K562 (cell line): Measurements from ENCODE around the gene SHISA8. TPM values are rescaled to one million over a fixed set of nuclear protein-coding genes. Genes with fewer than 3 reads are reported as not detected.
A peak's percentile ranks its signal among the peaks of the same experiment; 100 is the strongest.

Experiments
- CBX3 ChIP-seq, 2 experiments: IDR thresholded peaks; 1 replicate in 1 of 2; 2 replicates in 1 of 2; pipeline ENCODE4 v1.6.1; 2012; ENCODE audit warnings: inconsistent platforms in 2 of 2, low read length in 2 of 2, borderline replicate concordance in 1 of 2, control low read depth in 1 of 2
- CXXC5 ChIP-seq: fragments of 250-450 bp; sonication (Bioruptor Pico); IDR thresholded peaks from 2 replicates; pipeline ENCODE4 v1.8.0; 2022; ENCODE audit warnings: inconsistent platforms, mild to moderate bottlenecking, moderate library complexity
- EGR1 ChIP-seq: fragments of 450-650 bp; conservative IDR thresholded peaks from 2 replicates; pipeline ENCODE4 v1.6.1; 2017; ENCODE audit warnings: mild to moderate bottlenecking
- HDAC3 ChIP-seq: fragments of 450-650 bp; IDR thresholded peaks from 2 replicates; pipeline ENCODE4 v1.6.1; 2018; ENCODE audit warnings: borderline replicate concordance, mild to moderate bottlenecking, moderate library complexity; ENCODE audit not compliant: partially characterized antibody
- POLR2G ChIP-seq: fragments of 200-400 bp; formaldehyde crosslinking; IDR thresholded peaks from 2 replicates; pipeline ENCODE4 v1.6.1; 2017; ENCODE audit warnings: low read depth, mild to moderate bottlenecking, antibody characterized with exemption, low read length, moderate library complexity
- RBFOX2 ChIP-seq: fragments of 200-400 bp; formaldehyde crosslinking; IDR thresholded peaks from 2 replicates; pipeline ENCODE4 v1.6.1; 2017; ENCODE audit warnings: low read depth, mild to moderate bottlenecking, low read length, moderate library complexity
- SRF ChIP-seq, 2 experiments: fragments of 250-450, 450-650 bp in 1 of 2; sonication (Bioruptor Pico) in 1 of 2; sonication (generic) in 1 of 2; formaldehyde crosslinking; IDR thresholded peaks; 2 replicates each; pipeline versions ENCODE4 v1.5.0 to v1.5.1; 2020 to 2022; ENCODE audit warnings: mild to moderate bottlenecking in 1 of 2, missing genetic modification reagents in 1 of 2
- polyA plus RNA-seq, 8 experiments: library from polyadenylated mRNA; depleted of rRNA in 4 of 8; stranded (reverse) in 5 of 8; unstranded in 3 of 8; fragments of >200 nt; fragmentation: Nextera tagmentation in 2 of 8; fragmentation: Illumina TruSeq in 1 of 8; extraction: Ambion mirVana in 2 of 8; extraction: Trizol in 1 of 8; gene quantifications; 2 replicates each; pipeline versions ENCODE4 v1.2.1 to v1.2.3, GENCODE V29; 2011 to 2014; ENCODE audit warnings: inconsistent platforms in 1 of 8, missing spikeins in 1 of 8
- total RNA-seq, 7 experiments: library from RNA; depleted of rRNA in 6 of 7; stranded (reverse); fragments of >200 nt in 6 of 7; fragmentation: Illumina TruSeq in 2 of 7; extraction: Trizol in 2 of 7; gene quantifications; 2 replicates each; pipeline versions ENCODE4 v1.2.1 to v1.2.3, GENCODE V29; 2011 to 2021; ENCODE audit warnings: low replicate concordance in 1 of 7
- TF ChIP-seq, protein P1 (sequence below): sonication (generic); formaldehyde crosslinking; IDR thresholded peaks from 2 replicates; pipeline ENCODE4 v1.8.0; 2023; ENCODE audit warnings: missing genetic modification reagents, mild to moderate bottlenecking, borderline replicate concordance
- TF ChIP-seq, protein P2 (sequence below): fragments of 450-650 bp; IDR thresholded peaks from 2 replicates; pipeline ENCODE4 v1.6.1; 2016
- TF ChIP-seq, protein P3 (sequence below), 2 experiments: fragments of 450-650 bp in 1 of 2; sonication (generic) in 1 of 2; formaldehyde crosslinking in 1 of 2; IDR thresholded peaks; 2 replicates each; pipeline versions ENCODE4 v1.7.1 to v1.9.0; 2016 to 2022; ENCODE audit warnings: inconsistent platforms in 1 of 2, mild to moderate bottlenecking in 1 of 2, missing genetic modification reagents in 1 of 2

The SHISA8 gene
- total and polyA plus RNA-seq, 9 of the 15 experiments (the other 6 are each of a cell fraction or from before 2014, with no cell fraction given) = 0.07 to 3.3 (median 1.1) TPM; not detected in 4

DNA sequence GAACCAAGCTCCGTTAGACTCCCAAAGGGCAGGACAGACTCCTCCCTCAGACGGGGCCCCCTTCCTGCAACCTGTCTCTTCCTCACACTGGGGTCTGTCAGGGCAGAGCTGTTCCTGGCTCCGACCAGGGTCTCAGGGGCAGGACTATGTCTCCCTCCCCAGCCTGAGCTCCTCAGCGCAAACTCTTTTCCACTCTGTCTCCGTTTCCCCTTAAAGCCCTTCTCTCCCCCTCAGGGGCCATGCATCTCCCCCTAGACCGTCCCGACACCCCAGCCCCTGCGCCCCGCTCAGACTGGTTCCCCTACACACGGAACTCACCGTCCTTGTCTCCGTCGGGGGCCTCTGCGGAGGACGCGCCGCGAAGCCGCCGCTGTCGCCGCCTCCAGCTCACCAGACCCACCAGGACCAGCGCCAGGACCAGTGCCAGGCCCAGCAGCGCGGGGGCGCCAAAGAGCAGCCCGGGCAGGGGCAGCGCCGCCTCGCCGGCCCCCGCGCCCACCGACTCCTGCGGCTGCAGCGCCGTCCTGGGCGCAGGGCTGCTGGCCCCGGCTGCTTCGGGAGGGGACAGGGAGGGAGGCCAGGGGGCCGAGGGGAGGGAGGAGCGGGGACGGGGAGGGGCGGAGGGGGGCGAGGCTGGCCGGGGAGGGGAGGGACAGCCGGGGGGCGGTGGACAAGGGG is 11.0 kb upstream of the SHISA8 start (continued):
- TF ChIP-seq, protein P1, sequence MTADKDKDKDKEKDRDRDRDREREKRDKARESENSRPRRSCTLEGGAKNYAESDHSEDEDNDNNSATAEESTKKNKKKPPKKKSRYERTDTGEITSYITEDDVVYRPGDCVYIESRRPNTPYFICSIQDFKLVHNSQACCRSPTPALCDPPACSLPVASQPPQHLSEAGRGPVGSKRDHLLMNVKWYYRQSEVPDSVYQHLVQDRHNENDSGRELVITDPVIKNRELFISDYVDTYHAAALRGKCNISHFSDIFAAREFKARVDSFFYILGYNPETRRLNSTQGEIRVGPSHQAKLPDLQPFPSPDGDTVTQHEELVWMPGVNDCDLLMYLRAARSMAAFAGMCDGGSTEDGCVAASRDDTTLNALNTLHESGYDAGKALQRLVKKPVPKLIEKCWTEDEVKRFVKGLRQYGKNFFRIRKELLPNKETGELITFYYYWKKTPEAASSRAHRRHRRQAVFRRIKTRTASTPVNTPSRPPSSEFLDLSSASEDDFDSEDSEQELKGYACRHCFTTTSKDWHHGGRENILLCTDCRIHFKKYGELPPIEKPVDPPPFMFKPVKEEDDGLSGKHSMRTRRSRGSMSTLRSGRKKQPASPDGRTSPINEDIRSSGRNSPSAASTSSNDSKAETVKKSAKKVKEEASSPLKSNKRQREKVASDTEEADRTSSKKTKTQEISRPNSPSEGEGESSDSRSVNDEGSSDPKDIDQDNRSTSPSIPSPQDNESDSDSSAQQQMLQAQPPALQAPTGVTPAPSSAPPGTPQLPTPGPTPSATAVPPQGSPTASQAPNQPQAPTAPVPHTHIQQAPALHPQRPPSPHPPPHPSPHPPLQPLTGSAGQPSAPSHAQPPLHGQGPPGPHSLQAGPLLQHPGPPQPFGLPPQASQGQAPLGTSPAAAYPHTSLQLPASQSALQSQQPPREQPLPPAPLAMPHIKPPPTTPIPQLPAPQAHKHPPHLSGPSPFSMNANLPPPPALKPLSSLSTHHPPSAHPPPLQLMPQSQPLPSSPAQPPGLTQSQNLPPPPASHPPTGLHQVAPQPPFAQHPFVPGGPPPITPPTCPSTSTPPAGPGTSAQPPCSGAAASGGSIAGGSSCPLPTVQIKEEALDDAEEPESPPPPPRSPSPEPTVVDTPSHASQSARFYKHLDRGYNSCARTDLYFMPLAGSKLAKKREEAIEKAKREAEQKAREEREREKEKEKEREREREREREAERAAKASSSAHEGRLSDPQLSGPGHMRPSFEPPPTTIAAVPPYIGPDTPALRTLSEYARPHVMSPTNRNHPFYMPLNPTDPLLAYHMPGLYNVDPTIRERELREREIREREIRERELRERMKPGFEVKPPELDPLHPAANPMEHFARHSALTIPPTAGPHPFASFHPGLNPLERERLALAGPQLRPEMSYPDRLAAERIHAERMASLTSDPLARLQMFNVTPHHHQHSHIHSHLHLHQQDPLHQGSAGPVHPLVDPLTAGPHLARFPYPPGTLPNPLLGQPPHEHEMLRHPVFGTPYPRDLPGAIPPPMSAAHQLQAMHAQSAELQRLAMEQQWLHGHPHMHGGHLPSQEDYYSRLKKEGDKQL (CRISPR knock-in tag) = no peak
- TF ChIP-seq SRF (CRISPR knock-in tag; IDR thresholded peaks at IDR 0.05) = no peak
- TF ChIP-seq RBFOX2 = 0 out of 2 replicates have a peak, but pooled peaks have one; percentile 29
- no peak for TF ChIP-seq CBX3 (IDR thresholded peaks at IDR 0.05; ENCODE audit: borderline replicate concordance in 1 of 2, low read length in 2 of 2)
- 0 out of 2 replicates have a peak, but pooled peaks have one; percentile 29 for TF ChIP-seq CXXC5 (CRISPR knock-in tag)
- no peak for TF ChIP-seq HDAC3
- 0 out of 2 replicates have a peak, but pooled peaks have one; percentile 12 for TF ChIP-seq EGR1
- TF ChIP-seq POLR2G = peak; percentile 74
- TF ChIP-seq, protein P2, sequence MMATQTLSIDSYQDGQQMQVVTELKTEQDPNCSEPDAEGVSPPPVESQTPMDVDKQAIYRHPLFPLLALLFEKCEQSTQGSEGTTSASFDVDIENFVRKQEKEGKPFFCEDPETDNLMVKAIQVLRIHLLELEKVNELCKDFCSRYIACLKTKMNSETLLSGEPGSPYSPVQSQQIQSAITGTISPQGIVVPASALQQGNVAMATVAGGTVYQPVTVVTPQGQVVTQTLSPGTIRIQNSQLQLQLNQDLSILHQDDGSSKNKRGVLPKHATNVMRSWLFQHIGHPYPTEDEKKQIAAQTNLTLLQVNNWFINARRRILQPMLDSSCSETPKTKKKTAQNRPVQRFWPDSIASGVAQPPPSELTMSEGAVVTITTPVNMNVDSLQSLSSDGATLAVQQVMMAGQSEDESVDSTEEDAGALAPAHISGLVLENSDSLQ = no peak
- TF ChIP-seq, protein P3, sequence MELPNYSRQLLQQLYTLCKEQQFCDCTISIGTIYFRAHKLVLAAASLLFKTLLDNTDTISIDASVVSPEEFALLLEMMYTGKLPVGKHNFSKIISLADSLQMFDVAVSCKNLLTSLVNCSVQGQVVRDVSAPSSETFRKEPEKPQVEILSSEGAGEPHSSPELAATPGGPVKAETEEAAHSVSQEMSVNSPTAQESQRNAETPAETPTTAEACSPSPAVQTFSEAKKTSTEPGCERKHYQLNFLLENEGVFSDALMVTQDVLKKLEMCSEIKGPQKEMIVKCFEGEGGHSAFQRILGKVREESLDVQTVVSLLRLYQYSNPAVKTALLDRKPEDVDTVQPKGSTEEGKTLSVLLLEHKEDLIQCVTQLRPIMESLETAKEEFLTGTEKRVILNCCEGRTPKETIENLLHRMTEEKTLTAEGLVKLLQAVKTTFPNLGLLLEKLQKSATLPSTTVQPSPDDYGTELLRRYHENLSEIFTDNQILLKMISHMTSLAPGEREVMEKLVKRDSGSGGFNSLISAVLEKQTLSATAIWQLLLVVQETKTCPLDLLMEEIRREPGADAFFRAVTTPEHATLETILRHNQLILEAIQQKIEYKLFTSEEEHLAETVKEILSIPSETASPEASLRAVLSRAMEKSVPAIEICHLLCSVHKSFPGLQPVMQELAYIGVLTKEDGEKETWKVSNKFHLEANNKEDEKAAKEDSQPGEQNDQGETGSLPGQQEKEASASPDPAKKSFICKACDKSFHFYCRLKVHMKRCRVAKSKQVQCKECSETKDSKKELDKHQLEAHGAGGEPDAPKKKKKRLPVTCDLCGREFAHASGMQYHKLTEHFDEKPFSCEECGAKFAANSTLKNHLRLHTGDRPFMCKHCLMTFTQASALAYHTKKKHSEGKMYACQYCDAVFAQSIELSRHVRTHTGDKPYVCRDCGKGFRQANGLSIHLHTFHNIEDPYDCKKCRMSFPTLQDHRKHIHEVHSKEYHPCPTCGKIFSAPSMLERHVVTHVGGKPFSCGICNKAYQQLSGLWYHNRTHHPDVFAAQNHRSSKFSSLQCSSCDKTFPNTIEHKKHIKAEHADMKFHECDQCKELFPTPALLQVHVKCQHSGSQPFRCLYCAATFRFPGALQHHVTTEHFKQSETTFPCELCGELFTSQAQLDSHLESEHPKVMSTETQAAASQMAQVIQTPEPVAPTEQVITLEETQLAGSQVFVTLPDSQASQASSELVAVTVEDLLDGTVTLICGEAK (IDR thresholded peaks at IDR 0.05) = peak; percentile 25; the same call in 1 of the 2 replicates
- TF ChIP-seq, protein P3 (CRISPR knock-in tag; IDR thresholded peaks at IDR 0.05) = no peak
